Measurements from ENCODE around the gene NEK2. TPM values are rescaled to one million over a fixed set of nuclear protein-coding genes. Genes with fewer than 3 reads are reported as not detected.

NEK2 gene
- total RNA-seq, 1 experiment from 2014 or later = 17.6 TPM

DNA sequence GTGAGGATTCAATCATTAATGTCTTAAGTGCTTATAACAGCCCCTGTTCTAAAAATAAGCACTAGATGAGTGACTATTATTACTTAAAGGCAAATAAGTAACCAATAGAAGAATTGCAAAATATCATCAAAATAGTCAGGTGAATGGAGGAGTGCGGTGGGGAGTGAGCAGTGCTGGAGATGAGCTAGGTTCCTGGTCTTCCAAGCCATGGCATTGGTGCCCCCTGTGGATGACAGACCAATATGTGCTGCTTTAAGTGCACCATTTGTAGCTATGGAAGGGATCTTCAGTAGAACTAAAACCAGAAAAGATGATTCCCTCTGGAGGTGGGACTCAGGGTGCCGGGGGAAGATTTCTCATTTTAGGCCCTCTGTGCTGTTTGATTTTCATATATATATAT is 50.4 kb downstream of the NEK2 start:
- no CpG with 5 or more reads among the region's 2 CpGs for WGBS (ENCODE audit: extremely low coverage, insufficient read length, low lambda C conversion rate)
- no peaks in the 10 kb centered on the region; the same call in 1 of the 2 replicates for H3K27me3 Mint-ChIP-seq (ENCODE audit: low read depth)
- Histone ChIP-seq H4K20me1 (ENCODE audit: control insufficient read depth, insufficient read depth, insufficient read length) (no peaks in the 10 kb centered on the region), H3K9me3 (ENCODE audit: control insufficient read depth, low read depth, low read length) (no peaks in the 10 kb centered on the region), H2BK12ac (ENCODE audit: insufficient read length, low read depth, low read length) (no peak overlapping the region), H2AK5ac (ENCODE audit: insufficient read length, low read length) (no peak overlapping the region), H3K79me2 (ENCODE audit: insufficient read depth, low read length) (no peaks in the 10 kb centered on the region), H3K4me1 (ENCODE audit: insufficient read depth, low read length) (no peaks in the 10 kb centered on the region), H3K23me2 (ENCODE audit: insufficient read length, low read depth, low read length, poor library complexity, severe bottlenecking) (no peaks in the 10 kb centered on the region), H2AFZ (ENCODE audit: low read length) (no peak overlapping the region), H3K27ac (ENCODE audit: insufficient read length, low read depth, low read length) (no peak overlapping the region), H4K8ac (replicated peaks; ENCODE audit: insufficient read length, low read depth, low read length) (no peak overlapping the region), H3K9ac (ENCODE audit: extremely low read depth, insufficient read length, low read length) (no peak overlapping the region), H3T11ph (ENCODE audit: low read length) (no peak overlapping the region), H3K14ac (ENCODE audit: insufficient read depth, low read length) (no peak overlapping the region), H3K4me2 (ENCODE audit: insufficient read depth, insufficient read length, low read length) (no peak overlapping the region), H3K79me1 (ENCODE audit: insufficient read depth, low read depth, low read length, poor library complexity, severe bottlenecking) (no peaks in the 10 kb centered on the region), H4K5ac (ENCODE audit: insufficient read length, low read depth, low read length) (no peak overlapping the region), H3K27me3 (ENCODE audit: insufficient read depth, low read length) (no peaks in the 10 kb centered on the region), H3K4ac (ENCODE audit: low read depth, low read length) (no peak overlapping the region), H2BK15ac (ENCODE audit: low read depth, low read length) (no peak overlapping the region), H4K91ac (ENCODE audit: insufficient read length, low read depth, low read length) (no peak overlapping the region), H2BK20ac (ENCODE audit: low read depth, low read length, poor library complexity, severe bottlenecking) (no peak overlapping the region), H2BK120ac (ENCODE audit: low read depth, low read length, poor library complexity, severe bottlenecking) (no peak overlapping the region), H3K23ac (ENCODE audit: insufficient read length, low read depth, low read length) (no peak overlapping the region), H3K18ac (ENCODE audit: insufficient read length, low read depth, low read length) (no peak overlapping the region), H2BK5ac (ENCODE audit: insufficient read length, low read length) (no peak overlapping the region), H3K56ac (ENCODE audit: insufficient read length, low read depth, low read length) (no peak overlapping the region)
- no peak for DNase-seq
- no peaks in the 10 kb centered on the region for H3K36me3 Mint-ChIP-seq (ENCODE audit: insufficient read depth in 1 of 3, low read depth in 3 of 3)
- no peaks in the 10 kb centered on the region for H3K9me3 Mint-ChIP-seq
- no peak overlapping the region for H3K4me3 Mint-ChIP-seq
- TF ChIP-seq, protein P1, sequence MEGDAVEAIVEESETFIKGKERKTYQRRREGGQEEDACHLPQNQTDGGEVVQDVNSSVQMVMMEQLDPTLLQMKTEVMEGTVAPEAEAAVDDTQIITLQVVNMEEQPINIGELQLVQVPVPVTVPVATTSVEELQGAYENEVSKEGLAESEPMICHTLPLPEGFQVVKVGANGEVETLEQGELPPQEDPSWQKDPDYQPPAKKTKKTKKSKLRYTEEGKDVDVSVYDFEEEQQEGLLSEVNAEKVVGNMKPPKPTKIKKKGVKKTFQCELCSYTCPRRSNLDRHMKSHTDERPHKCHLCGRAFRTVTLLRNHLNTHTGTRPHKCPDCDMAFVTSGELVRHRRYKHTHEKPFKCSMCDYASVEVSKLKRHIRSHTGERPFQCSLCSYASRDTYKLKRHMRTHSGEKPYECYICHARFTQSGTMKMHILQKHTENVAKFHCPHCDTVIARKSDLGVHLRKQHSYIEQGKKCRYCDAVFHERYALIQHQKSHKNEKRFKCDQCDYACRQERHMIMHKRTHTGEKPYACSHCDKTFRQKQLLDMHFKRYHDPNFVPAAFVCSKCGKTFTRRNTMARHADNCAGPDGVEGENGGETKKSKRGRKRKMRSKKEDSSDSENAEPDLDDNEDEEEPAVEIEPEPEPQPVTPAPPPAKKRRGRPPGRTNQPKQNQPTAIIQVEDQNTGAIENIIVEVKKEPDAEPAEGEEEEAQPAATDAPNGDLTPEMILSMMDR (conservative IDR thresholded peaks at IDR 0.05) = peak; percentile 29; the same call in 1 of the 3 replicates
- peaks cover 12 to 14% of the 10 kb centered on the region in 2 experiments for H3K4me1 Mint-ChIP-seq
- no peak overlapping the region for H3K27ac Mint-ChIP-seq
